ENCODE measurements around the gene UBE4A. TPM values are rescaled to one million over a fixed set of nuclear protein-coding genes. Genes with fewer than 3 reads are reported as not detected.

UBE4A gene
- total and polyA plus RNA-seq, 9 of the 15 experiments (the other 6 are each of a cell fraction or from before 2014, with no cell fraction given) = 13.5 to 45.2 (median 26.8) TPM

GRCh38 chr11:118412921-118413320 is 53.5 kb downstream of the UBE4A start:
- no TSS peak for BruUV-seq (replicated peaks)
- in situ Hi-C loops (cut with MboI) = no loop called here
- ChIA-PET CTCF (ENCODE audit: low intra/inter-chr PET ratio) (no interaction called here), POLR2A (interaction anchor here (0.7 to 1.7 kb wide), 3 partner anchors 8 to 33 kb away, joined by 3 to 5 read pairs (median 3); no protein-coding TSS in a partner anchor)
- Histone ChIP-seq H3K9me1 (ENCODE audit: control insufficient read depth, insufficient read depth, low read length) (no peaks in the 10 kb centered on the region), H3K79me2 (ENCODE audit: control insufficient read depth, insufficient read depth, low read length) (peaks cover 7% of the 10 kb centered on the region; the same call in 2 of the 3 replicates), H3K9me3 (replicated peaks; ENCODE audit: control insufficient read depth, insufficient read depth, low read depth, low read length) (no peaks in the 10 kb centered on the region), H2AFZ (ENCODE audit: low read depth, low read length) (no peak overlapping the region), H3K4me1 (replicated peaks in 1 of 2; ENCODE audit: control insufficient read depth in 2 of 2, insufficient read depth in 2 of 2, low read length in 2 of 2) (peaks cover 4 to 20% of the 10 kb centered on the region in 2 experiments; a peak in 3 of 5 replicates), H3K4me3 (no peak overlapping the region), H3K36me3 (ENCODE audit: control insufficient read depth, insufficient read depth, low read length) (peaks cover 25% of the 10 kb centered on the region; the same call in 2 of the 3 replicates), H3K9ac (ENCODE audit: insufficient read depth in 1 of 2, low read depth in 2 of 2, low read length in 2 of 2) (no peak overlapping the region), H3K27ac (ENCODE audit: extremely low read depth, low read depth, low read length) (no peak overlapping the region), H3K4me2 (ENCODE audit: insufficient read depth, low read length) (no peak overlapping the region), H4K20me1 (replicated peaks; ENCODE audit: control insufficient read depth, insufficient read depth, low read length) (no peaks in the 10 kb centered on the region), H3K27me3 (ENCODE audit: control insufficient read depth in 2 of 2, insufficient read depth in 2 of 2, low read length in 2 of 2) (no peaks in the 10 kb centered on the region)
- DNase-seq (ENCODE audit: extremely low read depth in 1 of 4, low spot score in 3 of 4) (no peak), ATAC-seq (no peak), FAIRE-seq (no peak)
- WGBS (ENCODE audit: insufficient coverage, low coverage, missing lambda C conversion rate) = 56% methylated on average over 1 of the region's 1 CpG
- intact Hi-C loops (cut with micrococcal nuclease) = no loop called here
- no peak for TF ChIP-seq ZNF766 (CRISPR knock-in tag; conservative IDR thresholded peaks at IDR 0.05)
- no peak for TF ChIP-seq MLX (CRISPR knock-in tag; conservative IDR thresholded peaks at IDR 0.05)
- no peak for TF ChIP-seq TFAP4 (CRISPR knock-in tag; IDR thresholded peaks at IDR 0.05; ENCODE audit: borderline replicate concordance)
- TF ChIP-seq CTBP1 (IDR thresholded peaks at IDR 0.05; ENCODE audit: borderline replicate concordance) = no peak
- no peak for TF ChIP-seq U2AF1 (optimal IDR thresholded peaks at IDR 0.05; ENCODE audit: low read depth, low read length)
- TF ChIP-seq, protein P1, sequence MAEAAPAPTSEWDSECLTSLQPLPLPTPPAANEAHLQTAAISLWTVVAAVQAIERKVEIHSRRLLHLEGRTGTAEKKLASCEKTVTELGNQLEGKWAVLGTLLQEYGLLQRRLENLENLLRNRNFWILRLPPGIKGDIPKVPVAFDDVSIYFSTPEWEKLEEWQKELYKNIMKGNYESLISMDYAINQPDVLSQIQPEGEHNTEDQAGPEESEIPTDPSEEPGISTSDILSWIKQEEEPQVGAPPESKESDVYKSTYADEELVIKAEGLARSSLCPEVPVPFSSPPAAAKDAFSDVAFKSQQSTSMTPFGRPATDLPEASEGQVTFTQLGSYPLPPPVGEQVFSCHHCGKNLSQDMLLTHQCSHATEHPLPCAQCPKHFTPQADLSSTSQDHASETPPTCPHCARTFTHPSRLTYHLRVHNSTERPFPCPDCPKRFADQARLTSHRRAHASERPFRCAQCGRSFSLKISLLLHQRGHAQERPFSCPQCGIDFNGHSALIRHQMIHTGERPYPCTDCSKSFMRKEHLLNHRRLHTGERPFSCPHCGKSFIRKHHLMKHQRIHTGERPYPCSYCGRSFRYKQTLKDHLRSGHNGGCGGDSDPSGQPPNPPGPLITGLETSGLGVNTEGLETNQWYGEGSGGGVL (CRISPR knock-in tag; IDR thresholded peaks at IDR 0.05) = no peak
- TF ChIP-seq CHD2 (IDR thresholded peaks at IDR 0.05; ENCODE audit: low read depth, low read length) = no peak
- no peak for TF ChIP-seq HEY1 (CRISPR knock-in tag; IDR thresholded peaks at IDR 0.05; ENCODE audit: borderline replicate concordance)
- TF ChIP-seq KLF10 (CRISPR knock-in tag; IDR thresholded peaks at IDR 0.05) = no peak
- no peak for TF ChIP-seq SAFB2 (IDR thresholded peaks at IDR 0.05; ENCODE audit: borderline replicate concordance, low read depth, low read length, severe bottlenecking)
- TF ChIP-seq TAF1 (IDR thresholded peaks at IDR 0.05; ENCODE audit: control insufficient read depth, extremely low read depth, insufficient read depth, low read length, severe bottlenecking) = no peak
- TF ChIP-seq, protein P2, sequence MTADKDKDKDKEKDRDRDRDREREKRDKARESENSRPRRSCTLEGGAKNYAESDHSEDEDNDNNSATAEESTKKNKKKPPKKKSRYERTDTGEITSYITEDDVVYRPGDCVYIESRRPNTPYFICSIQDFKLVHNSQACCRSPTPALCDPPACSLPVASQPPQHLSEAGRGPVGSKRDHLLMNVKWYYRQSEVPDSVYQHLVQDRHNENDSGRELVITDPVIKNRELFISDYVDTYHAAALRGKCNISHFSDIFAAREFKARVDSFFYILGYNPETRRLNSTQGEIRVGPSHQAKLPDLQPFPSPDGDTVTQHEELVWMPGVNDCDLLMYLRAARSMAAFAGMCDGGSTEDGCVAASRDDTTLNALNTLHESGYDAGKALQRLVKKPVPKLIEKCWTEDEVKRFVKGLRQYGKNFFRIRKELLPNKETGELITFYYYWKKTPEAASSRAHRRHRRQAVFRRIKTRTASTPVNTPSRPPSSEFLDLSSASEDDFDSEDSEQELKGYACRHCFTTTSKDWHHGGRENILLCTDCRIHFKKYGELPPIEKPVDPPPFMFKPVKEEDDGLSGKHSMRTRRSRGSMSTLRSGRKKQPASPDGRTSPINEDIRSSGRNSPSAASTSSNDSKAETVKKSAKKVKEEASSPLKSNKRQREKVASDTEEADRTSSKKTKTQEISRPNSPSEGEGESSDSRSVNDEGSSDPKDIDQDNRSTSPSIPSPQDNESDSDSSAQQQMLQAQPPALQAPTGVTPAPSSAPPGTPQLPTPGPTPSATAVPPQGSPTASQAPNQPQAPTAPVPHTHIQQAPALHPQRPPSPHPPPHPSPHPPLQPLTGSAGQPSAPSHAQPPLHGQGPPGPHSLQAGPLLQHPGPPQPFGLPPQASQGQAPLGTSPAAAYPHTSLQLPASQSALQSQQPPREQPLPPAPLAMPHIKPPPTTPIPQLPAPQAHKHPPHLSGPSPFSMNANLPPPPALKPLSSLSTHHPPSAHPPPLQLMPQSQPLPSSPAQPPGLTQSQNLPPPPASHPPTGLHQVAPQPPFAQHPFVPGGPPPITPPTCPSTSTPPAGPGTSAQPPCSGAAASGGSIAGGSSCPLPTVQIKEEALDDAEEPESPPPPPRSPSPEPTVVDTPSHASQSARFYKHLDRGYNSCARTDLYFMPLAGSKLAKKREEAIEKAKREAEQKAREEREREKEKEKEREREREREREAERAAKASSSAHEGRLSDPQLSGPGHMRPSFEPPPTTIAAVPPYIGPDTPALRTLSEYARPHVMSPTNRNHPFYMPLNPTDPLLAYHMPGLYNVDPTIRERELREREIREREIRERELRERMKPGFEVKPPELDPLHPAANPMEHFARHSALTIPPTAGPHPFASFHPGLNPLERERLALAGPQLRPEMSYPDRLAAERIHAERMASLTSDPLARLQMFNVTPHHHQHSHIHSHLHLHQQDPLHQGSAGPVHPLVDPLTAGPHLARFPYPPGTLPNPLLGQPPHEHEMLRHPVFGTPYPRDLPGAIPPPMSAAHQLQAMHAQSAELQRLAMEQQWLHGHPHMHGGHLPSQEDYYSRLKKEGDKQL (CRISPR knock-in tag; IDR thresholded peaks at IDR 0.05; ENCODE audit: borderline replicate concordance) = no peak
- TF ChIP-seq GATA2 (CRISPR knock-in tag; IDR thresholded peaks at IDR 0.05) = no peak

Data from K562 (cell line).